Measurements from ENCODE around the gene PPP1R13B.

- TF ChIP-seq POLR2A (IDR thresholded peaks at IDR 0.05) (no peak), CTCF (IDR thresholded peaks at IDR 0.05) (no peak)
Measured at GRCh38 chr14:103731481-103731880, 115.9 kb downstream of the PPP1R13B start.
